ENCODE data around the gene TRIM9.

The TRIM9 gene

GRCh38 chr14:50972734-50973133 is 122.2 kb downstream of the TRIM9 start:
- peaks cover 29 to 32% of the 10 kb centered on the region in 2 experiments for H3K4me1 ChIP-seq (ENCODE audit: control insufficient read depth in 1 of 2, insufficient read depth in 1 of 2, low read depth in 1 of 2, low read length in 1 of 2)
- no peak for TF ChIP-seq CTCF (IDR thresholded peaks at IDR 0.05)
- H3K27ac ChIP-seq: no peak overlapping the region
- H3K4me3 ChIP-seq (ENCODE audit: low read depth in 1 of 2, low read length in 1 of 2): no peak overlapping the region
- H3K9me3 ChIP-seq: no peaks in the 10 kb centered on the region
- no peaks in the 10 kb centered on the region for H3K27me3 ChIP-seq
- no peaks in the 10 kb centered on the region for H3K36me3 ChIP-seq

- no peaks in the 10 kb centered on the region for H3K9me3 ChIP-seq
- no peaks in the 10 kb centered on the region for H3K36me3 ChIP-seq
- H3K4me1 ChIP-seq (ENCODE audit: control insufficient read depth in 1 of 2, insufficient read depth in 1 of 2, low read depth in 1 of 2, low read length in 1 of 2): peaks cover 45 to 48% of the 10 kb centered on the region in 2 experiments
- no peak overlapping the region for H3K4me3 ChIP-seq (ENCODE audit: low read depth in 1 of 2, low read length in 1 of 2)
- H3K27me3 ChIP-seq: no peaks in the 10 kb centered on the region
- no peak for TF ChIP-seq CTCF (IDR thresholded peaks at IDR 0.05)
- no peak overlapping the region for H3K27ac ChIP-seq
These were observed 123.8 kb downstream of the TRIM9 start for GRCh38 chr14:50970886-50971781.

GRCh38 chr14:50967790-50968189 is 127.1 kb downstream of the TRIM9 start:
- Histone ChIP-seq H3K4me1 (ENCODE audit: control insufficient read depth in 1 of 2, insufficient read depth in 1 of 2, low read depth in 1 of 2, low read length in 1 of 2) (peaks cover 53 to 66% of the 10 kb centered on the region in 2 experiments), H3K27me3 (no peaks in the 10 kb centered on the region), H3K4me3 (ENCODE audit: low read depth in 1 of 2, low read length in 1 of 2) (peak overlapping the region; percentile 2 to 29), H3K36me3 (no peaks in the 10 kb centered on the region), H3K27ac (peak overlapping the region; percentile 88), H3K9me3 (no peaks in the 10 kb centered on the region)
- TF ChIP-seq CTCF (IDR thresholded peaks at IDR 0.05): no peak

GRCh38 chr14:50967103-50967502 is 127.8 kb downstream of the TRIM9 start:
- Histone ChIP-seq H3K27me3 (no peaks in the 10 kb centered on the region), H3K4me1 (ENCODE audit: control insufficient read depth in 1 of 2, insufficient read depth in 1 of 2, low read depth in 1 of 2, low read length in 1 of 2) (peaks cover 53 to 68% of the 10 kb centered on the region in 2 experiments), H3K27ac (peak overlapping the region; percentile 88), H3K9me3 (no peaks in the 10 kb centered on the region), H3K36me3 (no peaks in the 10 kb centered on the region), H3K4me3 (ENCODE audit: low read depth in 1 of 2, low read length in 1 of 2) (peak overlapping the region in 1 of 2 experiments; percentile 29)
- no peak for TF ChIP-seq CTCF (IDR thresholded peaks at IDR 0.05)

GRCh38 chr14:50964683-50965390 is 130.1 kb downstream of the TRIM9 start:
- Histone ChIP-seq H3K4me1 (ENCODE audit: control insufficient read depth in 1 of 2, insufficient read depth in 1 of 2, low read depth in 1 of 2, low read length in 1 of 2) (peaks cover 62 to 74% of the 10 kb centered on the region in 2 experiments), H3K36me3 (no peaks in the 10 kb centered on the region), H3K27ac (peak overlapping the region; percentile 88), H3K4me3 (ENCODE audit: low read depth in 1 of 2, low read length in 1 of 2) (no peak overlapping the region), H3K9me3 (no peaks in the 10 kb centered on the region), H3K27me3 (no peaks in the 10 kb centered on the region)
- no peak for TF ChIP-seq CTCF (IDR thresholded peaks at IDR 0.05)

Measured in neutrophil (primary cell).